B cell (primary cell): ENCODE results near the gene CDX1. TPM values are rescaled to one million over a fixed set of nuclear protein-coding genes. Genes with fewer than 3 reads are reported as not detected.

Experiments used
- ATAC-seq: fragments of 200-7000 bp; cut with Tn5 transposase; one replicate; pipeline ENCODE4 v1.10.0; 2021; ENCODE audit warnings: low read depth, mild to moderate bottlenecking, moderate number of reproducible peaks, moderate library complexity
- CTCF ChIA-PET: fragments of 350-600 bp; sonication (Branson Sonifier 250); formaldehyde crosslinking; loops from one replicate; lab custom pipeline; 2021; ENCODE audit warnings: antibody characterized with exemption, inconsistent platforms; lab: Charles Lee
- POLR2A ChIA-PET: fragments of 350-600 bp; sonication (Branson Sonifier 250); formaldehyde crosslinking; loops from one replicate; lab custom pipeline; 2021; ENCODE audit warnings: antibody characterized with exemption; lab: Charles Lee
- DNase-seq: peaks from one replicate; pipeline ENCODE4 v3.0.0; 2013
- H2AFZ ChIP-seq: 2 replicates; pipeline ENCODE4 v1.6.1; 2012; ENCODE audit warnings: mild to moderate bottlenecking, low read depth, low read length; ENCODE audit not compliant: insufficient read depth, poor library complexity, severe bottlenecking
- H3K27ac ChIP-seq, 2 donors: 1 replicate in 1 of 2; 2 replicates in 1 of 2; pipeline ENCODE4 v1.5.1; 2012 to 2013; ENCODE audit warnings: low read length in 2 of 2, mild to moderate bottlenecking in 2 of 2, moderate library complexity in 1 of 2
- H3K27me3 ChIP-seq, 4 experiments: fragments of 200-600 bp in 1 of 4; sonication (generic) in 1 of 4; replicated peaks in 1 of 4; 1 replicate in 2 of 4; 2 replicates in 2 of 4; pipeline versions ENCODE4 v1.6.1 to v1.7.0; 2013 to 2016; ENCODE audit warnings: low read length in 3 of 4, mild to moderate bottlenecking in 2 of 4, mixed read lengths in 1 of 4, moderate library complexity in 1 of 4; ENCODE audit not compliant: insufficient read depth in 4 of 4, control insufficient read depth in 3 of 4; ENCODE audit errors: control extremely low read depth in 1 of 4
- H3K36me3 ChIP-seq, 2 experiments: replicated peaks in 1 of 2; 1 replicate in 1 of 2; 2 replicates in 1 of 2; pipeline versions ENCODE4 v1.6.1 to v1.7.1; 2013; ENCODE audit warnings: low read length in 1 of 2; ENCODE audit not compliant: insufficient read depth in 2 of 2, control insufficient read depth in 1 of 2; ENCODE audit errors: control extremely low read depth in 1 of 2, extremely low read depth in 1 of 2
- H3K4me1 ChIP-seq, 2 donors: fragments of 200-600 bp in 1 of 2; sonication (generic) in 1 of 2; 1 replicate in 1 of 2; 2 replicates in 1 of 2; pipeline versions ENCODE4 v1.5.1 to v1.6.1; 2013 to 2017; ENCODE audit warnings: low read length in 2 of 2; ENCODE audit not compliant: control insufficient read depth in 2 of 2, insufficient read depth in 2 of 2
- H3K4me2 ChIP-seq: replicated peaks from 2 replicates; pipeline ENCODE3; 2012; ENCODE audit warnings: mild to moderate bottlenecking, low read depth, low read length; ENCODE audit not compliant: poor library complexity, severe bottlenecking
- H3K4me3 ChIP-seq, 5 experiments: fragments of 200-600 bp in 1 of 5; sonication (generic) in 1 of 5; 1 replicate in 3 of 5; 2 replicates in 2 of 5; pipeline versions ENCODE4 v1.5.1 to v1.7.0; 2011 to 2016; ENCODE audit warnings: low read length in 4 of 5, mild to moderate bottlenecking in 4 of 5, low read depth in 2 of 5, control low read depth in 1 of 5, moderate library complexity in 1 of 5; ENCODE audit not compliant: insufficient read depth in 1 of 5; ENCODE audit errors: control extremely low read depth in 1 of 5, extremely low read depth in 1 of 5
- H3K79me2 ChIP-seq: fragments of 200-600 bp; sonication (generic); one replicate; pipeline ENCODE4 v1.6.0; 2016; ENCODE audit warnings: low read length; ENCODE audit not compliant: control insufficient read depth, insufficient read depth
- H3K9ac ChIP-seq: fragments of 200-600 bp; sonication (generic); 2 replicates; pipeline ENCODE4 v1.6.1; 2017; ENCODE audit warnings: mild to moderate bottlenecking, low read length, moderate library complexity
- H3K9me3 ChIP-seq, 3 donors: one replicate each; pipeline versions ENCODE4 v1.6.1 to v1.7.1; 2013; ENCODE audit warnings: low read length in 2 of 3; ENCODE audit not compliant: control insufficient read depth in 2 of 3, insufficient read depth in 1 of 3; ENCODE audit errors: control extremely low read depth in 1 of 3
- H4K20me1 ChIP-seq: 2 replicates; pipeline ENCODE4 v1.6.0; 2012; ENCODE audit warnings: mild to moderate bottlenecking, low read length; ENCODE audit not compliant: insufficient read depth, control insufficient read depth, poor library complexity, severe bottlenecking
- H3K27ac Mint-ChIP-seq: one replicate; pipeline ENCODE4 v1.8.0; 2021; ENCODE audit warnings: mixed read lengths
- H3K27me3 Mint-ChIP-seq: one replicate; pipeline ENCODE4 v1.8.0; 2021; ENCODE audit warnings: mixed read lengths
- H3K4me1 Mint-ChIP-seq: one replicate; pipeline ENCODE4 v1.8.0; 2021; ENCODE audit warnings: mixed read lengths
- H3K4me3 Mint-ChIP-seq: one replicate; pipeline ENCODE4 v1.8.0; 2021; ENCODE audit warnings: mixed read lengths
- H3K9me3 Mint-ChIP-seq: one replicate; pipeline ENCODE4 v1.8.0; 2022; ENCODE audit warnings: mixed read lengths; ENCODE audit not compliant: insufficient read depth
- CTCF ChIP-seq: fragments of 200-600 bp; IDR thresholded peaks from one replicate; pipeline ENCODE4 v1.8.0; 2022; ENCODE audit warnings: antibody characterized with exemption, mild to moderate bottlenecking
- EZH2 ChIP-seq: IDR thresholded peaks from 2 replicates; pipeline ENCODE4 v1.6.1; 2012; ENCODE audit warnings: borderline replicate concordance, low read depth, mild to moderate bottlenecking, moderate library complexity, low read length; ENCODE audit not compliant: insufficient read depth, poor library complexity, severe bottlenecking
- WGBS: methylation state at CpG from one replicate; pipeline ENCODE4 v1.1.5; 2013; ENCODE audit warnings: missing lambda C conversion rate; ENCODE audit not compliant: insufficient coverage; 5-methylcytosine and 5-hydroxymethylcytosine counted together
- intact Hi-C: fragments of 100-400 bp; cut with micrococcal nuclease; formaldehyde crosslinking; loops from one replicate; pipeline ENCODE4 v1.10.0; 2022
- polyA plus RNA-seq: library from polyadenylated mRNA; depleted of rRNA; stranded (reverse); fragments of >200 nt; gene quantifications from 2 replicates; pipeline ENCODE4 v1.2.3, GENCODE V29; 2012
- total RNA-seq, 2 donors: library from RNA; stranded (reverse); fragments of 120-200 nt in 1 of 2; gene quantifications; 1 replicate in 1 of 2; 2 replicates in 1 of 2; pipeline versions ENCODE4 v1.2.3 to v1.2.4, GENCODE V29; 2013 to 2022

CDX1 gene
- total and polyA plus RNA-seq, 2 donors (not counting 1 experiment from before 2014, with no cell fraction given): not detected

- Histone ChIP-seq H3K9me3 (no peaks in the 10 kb centered on the region), H3K9ac (no peak overlapping the region), H3K4me3 (no peak overlapping the region), H3K27me3 (peaks cover 0 to 2% (median 0%) of the 10 kb centered on the region in 4 experiments), H3K4me1 (no peaks in the 10 kb centered on the region), H2AFZ (no peak overlapping the region), H4K20me1 (no peaks in the 10 kb centered on the region), H3K79me2 (no peaks in the 10 kb centered on the region), H3K27ac (no peak overlapping the region), H3K4me2 (no peak overlapping the region), H3K36me3 (no peaks in the 10 kb centered on the region)
- H3K4me1 Mint-ChIP-seq: no peaks in the 10 kb centered on the region
- H3K27ac Mint-ChIP-seq: no peak overlapping the region
- H3K4me3 Mint-ChIP-seq: no peak overlapping the region
- ChIA-PET CTCF (no interaction called here), POLR2A (no interaction called here)
- no peaks in the 10 kb centered on the region for H3K9me3 Mint-ChIP-seq
- WGBS: 82% methylated on average over 4 of the region's 5 CpGs
- TF ChIP-seq EZH2: no peak
- TF ChIP-seq CTCF: no peak
- peaks cover 7% of the 10 kb centered on the region for H3K27me3 Mint-ChIP-seq
- DNase-seq (no peak), ATAC-seq (no peak)
- intact Hi-C loops: no loop called here
Measured at GRCh38 chr5:150181027-150181426, 14.4 kb downstream of the CDX1 start.

GRCh38 chr5:150181766-150182545 lies 15.4 kb downstream of the CDX1 start:
- H3K4me3 Mint-ChIP-seq: no peak overlapping the region
- no peak overlapping the region for H3K4me3 ChIP-seq
- POLR2A ChIA-PET: no interaction called here
- no peaks in the 10 kb centered on the region for H3K4me1 Mint-ChIP-seq
- H4K20me1 ChIP-seq: no peaks in the 10 kb centered on the region
- H3K27me3 ChIP-seq: peaks cover 0 to under 1% (median 0%) of the 10 kb centered on the region in 4 experiments
- H2AFZ ChIP-seq: no peak overlapping the region
- 90% methylated on average over 7 of the region's 9 CpGs for whole genome bisulfite sequencing
- H3K9me3 Mint-ChIP-seq: no peaks in the 10 kb centered on the region
- CTCF ChIA-PET: no interaction called here
- H3K79me2 ChIP-seq: no peaks in the 10 kb centered on the region
- H3K27ac Mint-ChIP-seq: no peak overlapping the region
- intact Hi-C loops: no loop called here
- TF ChIP-seq EZH2: no peak
- TF ChIP-seq CTCF: no peak
- no peaks in the 10 kb centered on the region for H3K4me1 ChIP-seq
- H3K36me3 ChIP-seq: no peaks in the 10 kb centered on the region
- no peaks in the 10 kb centered on the region for H3K9me3 ChIP-seq
- DNase-seq: no peak
- H3K4me2 ChIP-seq: no peak overlapping the region
- H3K27me3 Mint-ChIP-seq: peaks cover 7% of the 10 kb centered on the region
- no peak for ATAC-seq
- H3K27ac ChIP-seq: no peak overlapping the region
- H3K9ac ChIP-seq: no peak overlapping the region
